K562 (cell line): Measurements from ENCODE around the gene SLC39A3. TPM values are rescaled to one million over a fixed set of nuclear protein-coding genes. Genes with fewer than 3 reads are reported as not detected.

Experiments used
- ATAC-seq: fragments of 200-7000 bp; cut with Tn5 transposase; 3 replicates; pipeline ENCODE4 v1.9.1; 2020; ENCODE audit warnings: moderate library complexity
- BruUV-seq: library from RNA; stranded (reverse); fragments of 400-500 nt; replicated peaks from 2 replicates; lab custom pipeline; 2021; lab: Mats Ljungman, UMichigan
- CTCF ChIA-PET: fragments of 300-600 bp; formaldehyde crosslinking; extraction: SDS; loops from one replicate; lab custom pipeline; 2021; ENCODE audit warnings: low intra/inter-chr PET ratio; lab: Yijun Ruan, JAX
- POLR2A ChIA-PET: fragments of 300-600, 350-650 bp; sonication (Branson Sonifier 250); formaldehyde crosslinking; extraction: SDS; loops from one replicate; lab custom pipeline; 2021; ENCODE audit warnings: antibody characterized with exemption, inconsistent platforms; lab: Yijun Ruan, JAX
- DNase-seq, 4 experiments: peaks; one replicate each; pipeline versions ENCODE4 v3.0.0 to v3.0.0-alpha.2; 2011 to 2018; ENCODE audit warnings: low spot score in 3 of 4, mixed read lengths in 3 of 4; ENCODE audit errors: extremely low read depth in 1 of 4
- FAIRE-seq: peaks from 2 replicates; lab custom pipeline; 2011; peaks lifted over from hg19 to GRCh38; lab: Jason Lieb, UNC
- H2AFZ ChIP-seq: 2 replicates; pipeline ENCODE4 v1.6.0; 2011; ENCODE audit warnings: low read depth, low read length, control low read depth, inconsistent platforms
- H3K27ac ChIP-seq: fragments of 200-600 bp; 3 replicates; pipeline ENCODE4 v1.8.0; 2011; ENCODE audit warnings: low read depth, mild to moderate bottlenecking, control low read depth, inconsistent platforms, low read length, moderate library complexity, mixed read lengths; ENCODE audit errors: extremely low read depth
- H3K27me3 ChIP-seq, 2 experiments: fragments of 300-600 bp in 1 of 2; 2 replicates in 1 of 2; 3 replicates in 1 of 2; pipeline versions ENCODE4 v1.6.0 to v1.8.0; 2011; ENCODE audit warnings: inconsistent platforms in 2 of 2, low read length in 2 of 2, mild to moderate bottlenecking in 1 of 2, mixed read lengths in 1 of 2, moderate library complexity in 1 of 2; ENCODE audit not compliant: control insufficient read depth in 2 of 2, insufficient read depth in 2 of 2
- H3K36me3 ChIP-seq: fragments of 300-600 bp; 3 replicates; pipeline ENCODE4 v1.8.0; 2011; ENCODE audit warnings: mild to moderate bottlenecking, low read length, inconsistent platforms; ENCODE audit not compliant: control insufficient read depth, insufficient read depth
- H3K4me1 ChIP-seq, 2 experiments: fragments of 200-600 bp in 1 of 2; replicated peaks in 1 of 2; 2 replicates in 1 of 2; 3 replicates in 1 of 2; pipeline versions ENCODE4 v1.5.1 to v1.8.0; 2011; ENCODE audit warnings: inconsistent platforms in 2 of 2, low read length in 2 of 2, mild to moderate bottlenecking in 1 of 2, mixed read lengths in 1 of 2, moderate library complexity in 1 of 2; ENCODE audit not compliant: control insufficient read depth in 2 of 2, insufficient read depth in 2 of 2
- H3K4me2 ChIP-seq: 2 replicates; pipeline ENCODE4 v1.6.1; 2011; ENCODE audit warnings: low read length, control low read depth, inconsistent platforms, mixed read lengths; ENCODE audit not compliant: insufficient read depth
- H3K4me3 ChIP-seq: fragments of 200-600 bp; sonication (generic), shearing (Covaris generic); 2 replicates; pipeline ENCODE4 v1.5.1; 2016; ENCODE audit warnings: control low read depth, inconsistent platforms
- H3K79me2 ChIP-seq: fragments of 200-600 bp; 3 replicates; pipeline ENCODE4 v1.8.0; 2011; ENCODE audit warnings: low read length, inconsistent platforms; ENCODE audit not compliant: control insufficient read depth, insufficient read depth
- H3K9ac ChIP-seq, 2 experiments: 2 replicates each; pipeline versions ENCODE4 v1.6.0 to v1.6.1; 2011; ENCODE audit warnings: low read depth in 2 of 2, low read length in 2 of 2, control low read depth in 1 of 2, inconsistent platforms in 1 of 2, mild to moderate bottlenecking in 1 of 2, mixed read lengths in 1 of 2; ENCODE audit not compliant: insufficient read depth in 1 of 2
- H3K9me1 ChIP-seq: one replicate; pipeline ENCODE4 v1.6.0; 2011; ENCODE audit warnings: inconsistent platforms, mild to moderate bottlenecking, low read length, moderate library complexity; ENCODE audit not compliant: control insufficient read depth, insufficient read depth
- H3K9me3 ChIP-seq: replicated peaks from 2 replicates; pipeline ENCODE4 v1.5.1; 2011; ENCODE audit warnings: low read depth, low read length, inconsistent platforms; ENCODE audit not compliant: control insufficient read depth, insufficient read depth
- H4K20me1 ChIP-seq: replicated peaks from 2 replicates; pipeline ENCODE4 v1.6.1; 2011; ENCODE audit warnings: low read length, inconsistent platforms, mixed read lengths; ENCODE audit not compliant: control insufficient read depth, insufficient read depth
- CHCHD3 ChIP-seq: fragments of 250-450 bp; sonication (Bioruptor Pico); IDR thresholded peaks from 2 replicates; pipeline ENCODE4 v2.1.2; 2022; ENCODE audit warnings: mild to moderate bottlenecking
- SAFB ChIP-seq: fragments of 200-400 bp; formaldehyde crosslinking; IDR thresholded peaks from 2 replicates; pipeline ENCODE4 v1.6.1; 2017; ENCODE audit warnings: low read depth, low read length, borderline replicate concordance
- STAG1 ChIP-seq: sonication (generic); formaldehyde crosslinking; IDR thresholded peaks from 2 replicates; pipeline ENCODE4 v1.5.0; 2020; ENCODE audit warnings: missing genetic modification reagents, borderline replicate concordance
- TFE3 ChIP-seq: fragments of 450-650 bp; formaldehyde crosslinking; IDR thresholded peaks from 2 replicates; pipeline ENCODE4 v1.4.0; 2020; ENCODE audit warnings: mild to moderate bottlenecking, mixed read lengths
- TRIM24 ChIP-seq, 2 experiments: fragments of 450-650 bp; IDR thresholded peaks; 2 replicates each; pipeline ENCODE4 v1.6.1; 2016
- ZBTB26 ChIP-seq: fragments of 450-650 bp; formaldehyde crosslinking; IDR thresholded peaks from 2 replicates; pipeline ENCODE4 v1.4.0; 2022; ENCODE audit warnings: missing genetic modification characterization
- ZNF512 ChIP-seq: IDR thresholded peaks from 2 replicates; pipeline ENCODE4 v1.6.1; 2016; ENCODE audit warnings: missing genetic modification characterization, missing compliant biosample characterization
- ZNF655 ChIP-seq: fragments of 250-450 bp; sonication (Bioruptor Pico); IDR thresholded peaks from 2 replicates; pipeline ENCODE4 v1.5.0; 2021
- WGBS: fragments of 100-300 bp; shearing (Covaris generic); methylation state at CpG from one replicate; pipeline ENCODE4 v1.1.6; 2016; ENCODE audit warnings: low coverage, mixed read lengths; ENCODE audit not compliant: insufficient coverage; ENCODE audit errors: missing lambda C conversion rate; 5-methylcytosine and 5-hydroxymethylcytosine counted together
- in situ Hi-C: fragments of 300-500 bp; cut with MboI; formaldehyde crosslinking; loops from 4 replicates; pipeline ENCODE4 v1.15.0; 2018; ENCODE audit warnings: inconsistent platforms, mixed read lengths
- intact Hi-C: fragments of 100-400 bp; cut with micrococcal nuclease; formaldehyde crosslinking; loops from 2 replicates; pipeline ENCODE4 v1.14.2; 2022
- polyA plus RNA-seq, 8 experiments: library from polyadenylated mRNA; depleted of rRNA in 4 of 8; stranded (reverse) in 5 of 8; unstranded in 3 of 8; fragments of >200 nt; fragmentation: Nextera tagmentation in 2 of 8; fragmentation: Illumina TruSeq in 1 of 8; extraction: Ambion mirVana in 2 of 8; extraction: Trizol in 1 of 8; gene quantifications; 2 replicates each; pipeline versions ENCODE4 v1.2.1 to v1.2.3, GENCODE V29; 2011 to 2014; ENCODE audit warnings: inconsistent platforms in 1 of 8, missing spikeins in 1 of 8
- total RNA-seq, 7 experiments: library from RNA; depleted of rRNA in 6 of 7; stranded (reverse); fragments of >200 nt in 6 of 7; fragmentation: Illumina TruSeq in 2 of 7; extraction: Trizol in 2 of 7; gene quantifications; 2 replicates each; pipeline versions ENCODE4 v1.2.1 to v1.2.3, GENCODE V29; 2011 to 2021; ENCODE audit warnings: low replicate concordance in 1 of 7

SLC39A3 gene
- total and polyA plus RNA-seq, 9 of the 15 experiments (the other 6 are each of a cell fraction or from before 2014, with no cell fraction given), result 2.3 to 215 (median 127) TPM

DNA sequence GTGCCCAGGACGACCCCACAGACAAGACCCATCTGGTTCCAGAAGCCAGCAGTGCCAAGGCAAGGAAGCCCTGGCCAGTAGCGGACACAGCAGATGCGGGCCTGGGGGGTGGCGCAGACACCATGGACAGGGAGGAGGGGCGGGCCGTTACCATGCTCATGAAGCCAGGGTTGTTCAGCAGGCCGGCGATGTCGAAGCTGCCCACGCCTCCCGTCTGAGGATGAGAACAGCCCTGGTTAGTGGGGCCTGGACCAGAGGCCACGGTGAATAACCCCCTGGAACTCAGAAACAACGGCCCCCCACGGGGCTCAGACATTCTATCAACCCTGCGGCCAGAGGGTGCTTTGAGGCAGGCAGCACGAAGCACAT lies 21.5 kb upstream of the SLC39A3 start:
- no peak overlapping the region for H3K4me2 ChIP-seq

More for the DNA sequence above, 21.5 kb upstream of the SLC39A3 start:
- Histone ChIP-seq H2AFZ (no peak overlapping the region), H3K36me3 (peaks cover 93% of the 10 kb centered on the region; the same call in 2 of the 3 replicates), H3K27me3 (no peaks in the 10 kb centered on the region), H3K9ac (no peak overlapping the region), H3K9me3 (no peaks in the 10 kb centered on the region), H3K79me2 (no peaks in the 10 kb centered on the region), H4K20me1 (no peaks in the 10 kb centered on the region), H3K4me1 (peaks cover 0 to 11% of the 10 kb centered on the region in 2 experiments; a peak in 1 of 5 replicates)
- DNase-seq (no peak), FAIRE-seq (no peak)
- intact Hi-C loops, result no loop called here
- in situ Hi-C loops, result no loop called here
- CTCF ChIA-PET, result no interaction called here
- 94% methylated on average over 12 of the region's 16 CpGs for WGBS
- BruUV-seq, result no TSS peak
- no peak for TF ChIP-seq ZBTB26 (CRISPR knock-in tag)
- no peak for TF ChIP-seq STAG1 (CRISPR knock-in tag)
- no peak for TF ChIP-seq ZNF512 (tag)
- no peak for TF ChIP-seq ZNF655 (CRISPR knock-in tag)
- TF ChIP-seq TFE3 (CRISPR knock-in tag), result no peak
- no peak for TF ChIP-seq SAFB
- TF ChIP-seq CHCHD3 (CRISPR knock-in tag), result no peak
- TF ChIP-seq TRIM24 (IDR thresholded peaks at IDR 0.05), result no peak
- TF ChIP-seq, all 486 proteins: peak for 0
- ATAC-seq, result no peak
- no peak overlapping the region for H3K27ac ChIP-seq
- POLR2A ChIA-PET, result no interaction called here
- H3K9me1 ChIP-seq, result no peaks in the 10 kb centered on the region
- H3K4me3 ChIP-seq, result no peak overlapping the region
